KMS-11 (cell line): ENCODE measurements around the gene RCBTB2.

Source experiments
- H2AFZ ChIP-seq: fragments of 200-600 bp; sonication (generic); 2 replicates; pipeline ENCODE4 v1.6.1; 2016; ENCODE audit warnings: antibody characterized with exemption, mixed run types, low read depth
- H3K27ac ChIP-seq: fragments of 200-600 bp; sonication (generic); 2 replicates; pipeline ENCODE4 v1.6.1; 2016; ENCODE audit warnings: mild to moderate bottlenecking, mixed run types
- H3K27me3 ChIP-seq: fragments of 200-600 bp; sonication (generic); 2 replicates; pipeline ENCODE4 v1.6.1; 2017; ENCODE audit warnings: mild to moderate bottlenecking, low read depth, mixed run types, moderate library complexity; ENCODE audit not compliant: insufficient read depth
- H3K36me3 ChIP-seq: fragments of 200-600 bp; sonication (generic); 2 replicates; pipeline ENCODE4 v1.6.1; 2017; ENCODE audit warnings: mild to moderate bottlenecking, mixed run types; ENCODE audit not compliant: insufficient read depth
- H3K4me1 ChIP-seq: fragments of 200-600 bp; sonication (generic); 2 replicates; pipeline ENCODE4 v1.6.1; 2016; ENCODE audit warnings: mild to moderate bottlenecking, low read depth, mixed run types; ENCODE audit not compliant: poor library complexity, severe bottlenecking
- H3K4me2 ChIP-seq: fragments of 200-600 bp; sonication (generic); 2 replicates; pipeline ENCODE4 v1.7.0; 2016; ENCODE audit warnings: mild to moderate bottlenecking, mixed run types
- H3K4me3 ChIP-seq: fragments of 200-600 bp; sonication (generic); IDR thresholded peaks from 2 replicates; pipeline ENCODE4 v1.6.1; 2017; ENCODE audit warnings: low read depth, low read length, mixed read lengths; ENCODE audit not compliant: insufficient read depth
- H3K79me2 ChIP-seq: fragments of 200-600 bp; sonication (generic); 2 replicates; pipeline ENCODE4 v1.6.1; 2016; ENCODE audit warnings: low read depth, mixed run types; ENCODE audit not compliant: insufficient read depth
- H3K9ac ChIP-seq: fragments of 200-600 bp; sonication (generic); 2 replicates; pipeline ENCODE4 v1.6.1; 2016; ENCODE audit warnings: mild to moderate bottlenecking, mixed run types
- H4K20me1 ChIP-seq: fragments of 200-600 bp; sonication (generic); 2 replicates; pipeline ENCODE4 v1.6.1; 2016; ENCODE audit warnings: mild to moderate bottlenecking, mixed run types; ENCODE audit not compliant: insufficient read depth
- TF ChIP-seq, protein P1 (sequence below): fragments of 200-600 bp; sonication (generic); conservative IDR thresholded peaks from 2 replicates; pipeline ENCODE4 v1.6.1; 2017; ENCODE audit warnings: low read depth, mild to moderate bottlenecking, antibody characterized with exemption, low read length, moderate library complexity, mixed read lengths

The RCBTB2 gene

DNA sequence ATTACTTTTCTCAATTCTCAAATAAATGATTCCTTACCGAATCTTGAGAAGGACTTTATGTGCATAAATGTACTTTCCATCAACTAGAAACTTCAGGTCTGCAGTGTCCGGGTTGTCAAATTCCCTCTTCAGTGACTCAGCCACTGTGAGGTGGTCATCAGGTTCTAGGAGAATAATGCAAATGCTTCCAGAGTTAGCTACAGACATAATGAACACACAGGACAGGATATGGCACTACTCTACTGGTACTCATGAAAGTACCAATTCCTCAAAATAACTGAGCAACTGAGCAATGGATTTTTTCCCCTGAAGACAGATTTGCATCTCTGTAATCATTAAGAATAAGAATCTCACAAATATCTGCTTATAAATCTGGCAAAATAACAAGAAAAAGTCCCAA is 31.2 kb downstream of the RCBTB2 start:
- Histone ChIP-seq H3K36me3 (no peaks in the 10 kb centered on the region), H3K4me3 (no peak overlapping the region), H3K27me3 (no peaks in the 10 kb centered on the region), H3K9ac (no peak overlapping the region), H3K27ac (no peak overlapping the region), H2AFZ (no peak overlapping the region), H4K20me1 (no peaks in the 10 kb centered on the region), H3K4me1 (no peaks in the 10 kb centered on the region), H3K79me2 (no peaks in the 10 kb centered on the region), H3K4me2 (no peak overlapping the region)
- TF ChIP-seq, protein P1, sequence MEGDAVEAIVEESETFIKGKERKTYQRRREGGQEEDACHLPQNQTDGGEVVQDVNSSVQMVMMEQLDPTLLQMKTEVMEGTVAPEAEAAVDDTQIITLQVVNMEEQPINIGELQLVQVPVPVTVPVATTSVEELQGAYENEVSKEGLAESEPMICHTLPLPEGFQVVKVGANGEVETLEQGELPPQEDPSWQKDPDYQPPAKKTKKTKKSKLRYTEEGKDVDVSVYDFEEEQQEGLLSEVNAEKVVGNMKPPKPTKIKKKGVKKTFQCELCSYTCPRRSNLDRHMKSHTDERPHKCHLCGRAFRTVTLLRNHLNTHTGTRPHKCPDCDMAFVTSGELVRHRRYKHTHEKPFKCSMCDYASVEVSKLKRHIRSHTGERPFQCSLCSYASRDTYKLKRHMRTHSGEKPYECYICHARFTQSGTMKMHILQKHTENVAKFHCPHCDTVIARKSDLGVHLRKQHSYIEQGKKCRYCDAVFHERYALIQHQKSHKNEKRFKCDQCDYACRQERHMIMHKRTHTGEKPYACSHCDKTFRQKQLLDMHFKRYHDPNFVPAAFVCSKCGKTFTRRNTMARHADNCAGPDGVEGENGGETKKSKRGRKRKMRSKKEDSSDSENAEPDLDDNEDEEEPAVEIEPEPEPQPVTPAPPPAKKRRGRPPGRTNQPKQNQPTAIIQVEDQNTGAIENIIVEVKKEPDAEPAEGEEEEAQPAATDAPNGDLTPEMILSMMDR: no peak

DNA sequence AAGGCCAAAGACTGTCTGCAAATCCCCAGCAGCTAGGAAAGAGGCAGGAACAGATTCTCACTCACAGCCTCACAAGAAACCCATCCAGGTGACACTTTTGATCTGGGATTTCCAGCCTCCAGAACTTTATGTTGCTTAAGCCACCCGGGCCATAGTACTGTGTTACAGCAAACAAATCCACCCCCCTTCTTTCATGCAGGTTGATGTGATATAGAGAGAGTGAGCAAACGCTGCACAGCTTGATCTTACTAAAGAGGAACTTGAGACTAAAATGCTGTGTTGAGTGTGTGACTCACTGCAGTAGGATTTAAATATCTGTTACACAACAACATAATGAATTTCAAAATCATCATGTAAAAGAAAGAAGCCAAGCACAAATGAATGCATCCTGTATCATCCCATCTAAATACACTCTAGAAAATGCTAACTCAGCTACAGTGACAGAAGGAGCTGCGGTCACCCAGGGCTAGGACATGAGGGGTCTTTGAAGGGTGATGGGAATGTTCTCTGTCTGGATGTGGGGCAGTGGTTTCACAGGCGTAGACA is 32.2 kb downstream of the RCBTB2 start:
- Histone ChIP-seq H3K4me3 (no peak overlapping the region), H3K27ac (no peak overlapping the region), H2AFZ (no peak overlapping the region), H3K36me3 (no peaks in the 10 kb centered on the region), H3K4me1 (no peaks in the 10 kb centered on the region), H3K27me3 (no peaks in the 10 kb centered on the region), H3K4me2 (no peak overlapping the region), H3K9ac (no peak overlapping the region), H3K79me2 (no peaks in the 10 kb centered on the region), H4K20me1 (no peaks in the 10 kb centered on the region)
- TF ChIP-seq, protein P1: no peak

DNA sequence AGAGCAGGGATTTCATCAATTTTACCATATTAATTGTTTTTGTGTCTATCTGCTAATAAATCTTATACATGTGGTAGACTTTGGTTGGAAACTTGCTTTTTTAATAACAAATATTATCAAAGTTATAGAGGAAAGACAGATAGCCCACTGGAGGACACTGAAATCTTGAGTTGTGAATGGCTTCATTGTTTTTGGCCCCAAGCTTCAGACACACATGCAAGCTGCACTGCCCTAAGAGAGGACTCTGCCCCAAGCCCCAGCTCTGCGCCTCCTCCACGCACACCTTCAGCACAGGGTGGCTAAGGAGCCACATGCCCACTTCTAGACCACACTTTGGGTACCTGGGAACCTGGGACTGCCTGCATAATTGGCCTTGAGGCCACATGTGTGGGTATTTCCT is 35.2 kb downstream of the RCBTB2 start:
- H2AFZ ChIP-seq: no peak overlapping the region
- no peak overlapping the region for H3K9ac ChIP-seq
- no peaks in the 10 kb centered on the region for H3K4me1 ChIP-seq
- H3K36me3 ChIP-seq: no peaks in the 10 kb centered on the region
- no peaks in the 10 kb centered on the region for H3K79me2 ChIP-seq
- H3K4me3 ChIP-seq: no peak overlapping the region
- no peak overlapping the region for H3K27ac ChIP-seq
- no peaks in the 10 kb centered on the region for H3K27me3 ChIP-seq
- H4K20me1 ChIP-seq: no peaks in the 10 kb centered on the region
- TF ChIP-seq, protein P1: no peak
- H3K4me2 ChIP-seq: no peak overlapping the region

DNA sequence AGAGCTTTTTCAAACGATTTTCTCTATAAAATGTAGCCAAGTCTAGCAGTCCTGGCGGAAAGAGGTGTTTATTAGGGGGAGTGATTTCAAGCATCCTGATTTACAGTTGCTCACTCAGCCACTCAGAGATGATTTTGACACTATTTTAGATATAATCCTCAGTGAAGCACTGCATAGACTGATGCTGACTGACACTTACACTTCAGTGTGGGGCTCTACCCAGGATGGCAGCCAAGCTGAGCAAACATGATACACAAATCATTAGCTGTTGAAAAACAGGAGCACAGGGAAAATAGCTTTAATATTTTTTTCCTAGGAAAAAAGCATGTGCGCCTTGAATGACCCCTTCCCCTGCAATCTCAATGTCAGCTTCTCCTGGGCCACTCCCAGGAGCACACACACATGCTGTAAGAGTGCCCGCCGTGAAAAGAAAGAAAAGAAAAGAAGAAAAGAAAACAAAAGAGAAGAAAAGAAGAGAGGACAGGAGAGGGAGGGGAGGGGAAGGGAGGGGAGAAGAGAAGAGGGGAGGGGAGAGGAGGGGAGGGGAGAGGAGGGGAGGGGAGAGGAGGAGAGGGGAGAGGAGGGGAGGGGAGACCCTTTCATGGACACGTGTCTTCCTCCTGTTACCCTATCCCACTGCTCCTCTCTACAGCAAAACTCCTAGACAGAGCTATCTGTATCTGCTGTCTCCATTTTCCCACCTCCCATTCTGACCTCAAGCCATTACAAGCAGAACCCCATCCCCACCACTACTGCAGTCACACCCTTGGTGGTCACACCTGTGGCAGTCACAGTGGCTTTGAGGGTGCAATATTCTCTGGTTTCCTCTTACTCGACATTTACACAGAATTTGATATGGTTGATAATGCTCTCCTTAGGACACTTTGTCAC is 36.4 kb downstream of the RCBTB2 start:
- Histone ChIP-seq H3K27me3 (no peaks in the 10 kb centered on the region), H3K4me2 (no peak overlapping the region), H3K27ac (no peak overlapping the region)

More for the DNA sequence above, 36.4 kb downstream of the RCBTB2 start:
- no peak overlapping the region for H2AFZ ChIP-seq
- no peaks in the 10 kb centered on the region for H4K20me1 ChIP-seq
- no peaks in the 10 kb centered on the region for H3K36me3 ChIP-seq
- TF ChIP-seq, protein P1: no peak
- H3K79me2 ChIP-seq: no peaks in the 10 kb centered on the region
- H3K4me1 ChIP-seq: no peaks in the 10 kb centered on the region
- H3K9ac ChIP-seq: no peak overlapping the region
- no peak overlapping the region for H3K4me3 ChIP-seq
